HG03039 (cell line): ENCODE measurements around the gene DAB2IP.

Source experiments
- ATAC-seq: cut with Tn5 transposase; IDR thresholded peaks from one replicate; pipeline ENCODE4 v1.9.1; 2021; ENCODE audit warnings: mild to moderate bottlenecking, moderate library complexity; ENCODE audit not compliant: unreplicated experiment

Gene DAB2IP

DNA sequence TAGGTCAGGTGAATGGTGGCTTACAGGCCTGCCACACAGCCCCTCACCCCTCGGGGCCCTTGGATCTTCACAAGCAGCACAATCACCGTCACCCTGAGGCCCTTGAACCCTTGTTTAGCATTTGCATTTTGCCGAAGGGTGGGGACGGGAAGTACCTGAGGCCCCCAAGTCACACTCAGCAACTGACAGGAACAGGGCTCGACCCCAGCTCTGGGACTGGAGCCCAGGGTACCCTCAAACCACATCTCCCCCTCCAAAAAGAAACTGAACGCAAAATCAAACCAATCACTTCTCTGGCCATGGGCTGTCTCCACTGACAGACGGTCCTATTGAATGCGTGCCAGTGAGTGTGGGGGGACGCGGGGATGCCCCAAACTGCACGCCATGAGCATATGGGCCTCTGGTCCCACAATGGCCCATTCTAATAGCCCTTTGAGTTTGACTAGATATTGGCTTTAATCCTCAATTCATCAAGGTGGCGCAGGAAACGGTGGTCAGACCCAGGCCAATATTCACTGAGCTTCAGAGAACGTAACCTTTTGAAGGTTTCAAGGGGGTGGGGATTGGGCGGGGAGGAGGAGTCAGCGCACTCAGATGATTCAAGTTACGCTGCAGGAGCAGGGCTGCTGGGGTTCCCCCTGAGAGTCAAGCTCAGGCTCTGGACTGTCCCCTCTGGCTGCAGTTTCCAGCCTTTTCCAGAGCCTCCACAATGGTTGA, 176.0 kb downstream of the DAB2IP start:
- ATAC-seq: no peak

DNA sequence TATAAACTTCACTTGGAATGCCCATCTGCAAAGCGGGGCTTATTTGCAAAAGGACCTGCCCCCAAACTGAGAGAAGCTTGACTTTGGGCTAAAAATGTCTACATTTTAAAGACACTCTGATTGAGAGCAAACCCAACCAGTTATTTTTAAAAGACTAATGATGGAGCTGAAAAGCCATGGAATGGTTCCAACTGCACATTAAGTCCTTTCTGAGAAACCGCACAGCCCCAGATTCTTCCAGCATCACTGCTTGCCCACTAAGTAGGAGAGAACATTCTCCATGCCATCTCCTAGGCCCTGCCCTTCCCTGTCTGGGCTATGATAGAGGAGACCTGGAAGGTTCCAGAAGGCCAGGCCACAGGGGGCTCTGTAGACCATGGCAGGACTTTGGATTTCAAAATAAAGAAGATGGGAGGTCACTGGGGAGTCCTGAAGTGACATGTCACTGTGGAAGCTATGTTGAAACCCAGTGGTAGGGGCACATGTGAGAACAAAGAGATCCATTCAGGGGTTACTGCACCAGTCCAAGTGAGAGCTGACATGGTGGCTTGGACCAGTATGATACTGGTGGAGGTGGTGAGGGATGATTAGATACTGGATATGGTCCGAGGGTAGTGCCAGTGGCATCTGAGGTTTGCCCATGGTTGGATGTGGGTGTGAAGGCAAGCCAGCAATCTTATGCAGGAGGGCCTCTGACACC, 179.2 kb downstream of the DAB2IP start:
- no peak for ATAC-seq

DNA sequence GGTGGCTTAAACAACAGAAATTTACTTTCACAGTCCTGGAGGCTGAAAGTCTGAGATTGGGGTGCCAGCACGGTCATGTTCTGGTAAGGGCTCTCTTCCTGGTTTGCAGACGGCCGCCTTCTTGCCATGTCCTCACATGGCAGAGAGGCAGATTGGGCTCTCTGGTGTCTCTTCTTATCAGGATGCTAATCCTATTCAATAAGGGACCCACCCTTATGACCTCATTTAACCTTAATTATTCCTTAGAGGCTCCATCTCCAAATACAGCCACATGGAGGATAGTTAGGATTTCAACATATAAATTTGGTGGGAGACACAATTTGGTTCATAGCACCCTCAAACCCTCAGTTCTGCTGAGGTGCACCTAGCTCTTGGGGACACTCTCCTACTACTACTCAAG, 180.4 kb downstream of the DAB2IP start:
- ATAC-seq: no peak

DNA sequence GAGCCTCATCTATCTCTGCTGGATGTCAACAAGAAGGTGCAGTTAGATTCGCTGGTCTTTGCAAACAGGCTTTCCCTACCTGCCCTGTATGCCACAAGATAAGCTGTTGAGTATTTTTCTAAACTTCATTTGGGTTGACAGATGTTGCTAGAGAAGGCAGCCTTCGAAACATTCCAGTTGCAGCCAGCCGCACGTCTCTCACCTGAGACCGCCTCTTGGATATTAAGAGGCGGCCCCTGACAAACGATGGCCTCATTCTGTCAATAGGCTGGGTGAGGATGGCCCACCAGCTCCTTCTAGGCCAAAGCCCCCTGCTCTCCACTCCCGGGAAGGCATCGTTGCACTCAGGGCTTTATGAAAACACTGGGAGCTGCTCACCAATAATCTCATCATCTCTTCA, 181.6 kb downstream of the DAB2IP start:
- no peak for ATAC-seq
